Prostate gland (tissue), 2 donors: ENCODE data around the gene CDC6.

Experiments
- CTCF ChIP-seq, 4 experiments: fragments of 200-600 bp in 2 of 4; fragments of 450-650 bp in 2 of 4; sonication (generic) in 2 of 4; IDR thresholded peaks; 1 replicate in 3 of 4; 2 replicates in 1 of 4; pipeline ENCODE4 v1.5.1; 2016 to 2019; ENCODE audit warnings: antibody characterized with exemption in 4 of 4, mild to moderate bottlenecking in 2 of 4, moderate library complexity in 2 of 4
- POLR2A ChIP-seq: fragments of 450-650 bp; IDR thresholded peaks from one replicate; pipeline ENCODE4 v1.6.1; 2016; ENCODE audit warnings: antibody characterized with exemption, mild to moderate bottlenecking
- POLR2AphosphoS5 ChIP-seq: sonication (generic); formaldehyde crosslinking; IDR thresholded peaks from one replicate; pipeline ENCODE4 v1.6.1; 2017; ENCODE audit warnings: antibody characterized with exemption

- TF ChIP-seq POLR2A (no peak), POLR2AphosphoS5 (no peak), CTCF (IDR thresholded peaks at IDR 0.05) (no peak)
Measured at GRCh38 chr17:40268141-40268712, 19.5 kb upstream of the CDC6 start.
